Ramos (cell line): Measurements from ENCODE around the gene RAD51B.
"Not testable (repeated sequence)": the region's sequence is repeated elsewhere in the genome, so short reads cannot be mapped to it uniquely, and the experiment has no call there.

Source experiments
- in situ Hi-C: fragments of 300-500 bp; cut with MboI; formaldehyde crosslinking; loops from one replicate; pipeline ENCODE4 v1.14.3; 2022; ENCODE audit warnings: low sequenced_read_pairs; ENCODE audit not compliant: unreplicated experiment

RAD51B gene

GRCh38 chr14:68295316-68295816 is 475.8 kb downstream of the RAD51B start:
- in situ Hi-C loops: no loop called here

GRCh38 chr14:68297039-68297438 is 477.5 kb downstream of the RAD51B start:
- in situ Hi-C loops: no loop called here

GRCh38 chr14:68297876-68298468 is 478.4 kb downstream of the RAD51B start:
- in situ Hi-C loops: no loop called here

GRCh38 chr14:68300608-68301007 is 481.0 kb downstream of the RAD51B start:
- in situ Hi-C loops: no loop called here

GRCh38 chr14:68301219-68301618 is 481.6 kb downstream of the RAD51B start:
- in situ Hi-C loops: no loop called here

GRCh38 chr14:68302938-68303337 is 483.4 kb downstream of the RAD51B start:
- in situ Hi-C loops: not testable (repeated sequence)

- in situ Hi-C loops: no loop called here
These were observed 486.2 kb downstream of the RAD51B start for GRCh38 chr14:68305738-68306137.

GRCh38 chr14:68306265-68306933 is 486.8 kb downstream of the RAD51B start:
- in situ Hi-C loops: no loop called here

- in situ Hi-C loops: no loop called here
These were observed 487.6 kb downstream of the RAD51B start for GRCh38 chr14:68306934-68307789.

- in situ Hi-C loops: no loop called here
These were observed 488.2 kb downstream of the RAD51B start for GRCh38 chr14:68307790-68308168.

GRCh38 chr14:68308726-68309520 is 489.3 kb downstream of the RAD51B start:
- in situ Hi-C loops: no loop called here

- in situ Hi-C loops: no loop called here
These were observed 490.0 kb downstream of the RAD51B start for GRCh38 chr14:68309616-68310015.

- in situ Hi-C loops: no loop called here
These were observed 492.7 kb downstream of the RAD51B start for GRCh38 chr14:68312300-68312699.

- in situ Hi-C loops: no loop called here
These were observed 493.5 kb downstream of the RAD51B start for GRCh38 chr14:68312884-68313610.

- in situ Hi-C loops: no loop called here
These were observed 495.1 kb downstream of the RAD51B start for GRCh38 chr14:68314642-68315041.

- in situ Hi-C loops: no loop called here
These were observed 495.5 kb downstream of the RAD51B start for GRCh38 chr14:68315081-68315480.

GRCh38 chr14:68316078-68316868 is 496.7 kb downstream of the RAD51B start:
- in situ Hi-C loops: no loop called here

- in situ Hi-C loops: no loop called here
These were observed 497.7 kb downstream of the RAD51B start for GRCh38 chr14:68317239-68317638.

GRCh38 chr14:68318828-68319227 is 499.2 kb downstream of the RAD51B start:
- in situ Hi-C loops: no loop called here
